MM.1S (cell line): ENCODE data around the gene SIM1.

ENCODE experiments used
- EZH2 ChIP-seq: fragments of 300-600 bp; sonication (generic); optimal IDR thresholded peaks from 2 replicates; pipeline ENCODE3; 2017; ENCODE audit warnings: low read depth, mild to moderate bottlenecking, antibody characterized with exemption, low read length, mixed read lengths
- TF ChIP-seq, protein P1 (sequence below): fragments of 300-600 bp; sonication (generic); IDR thresholded peaks from 2 replicates; pipeline ENCODE4 v1.5.1; 2016; ENCODE audit warnings: antibody characterized with exemption, low read length, mixed read lengths

- TF ChIP-seq, protein P1, sequence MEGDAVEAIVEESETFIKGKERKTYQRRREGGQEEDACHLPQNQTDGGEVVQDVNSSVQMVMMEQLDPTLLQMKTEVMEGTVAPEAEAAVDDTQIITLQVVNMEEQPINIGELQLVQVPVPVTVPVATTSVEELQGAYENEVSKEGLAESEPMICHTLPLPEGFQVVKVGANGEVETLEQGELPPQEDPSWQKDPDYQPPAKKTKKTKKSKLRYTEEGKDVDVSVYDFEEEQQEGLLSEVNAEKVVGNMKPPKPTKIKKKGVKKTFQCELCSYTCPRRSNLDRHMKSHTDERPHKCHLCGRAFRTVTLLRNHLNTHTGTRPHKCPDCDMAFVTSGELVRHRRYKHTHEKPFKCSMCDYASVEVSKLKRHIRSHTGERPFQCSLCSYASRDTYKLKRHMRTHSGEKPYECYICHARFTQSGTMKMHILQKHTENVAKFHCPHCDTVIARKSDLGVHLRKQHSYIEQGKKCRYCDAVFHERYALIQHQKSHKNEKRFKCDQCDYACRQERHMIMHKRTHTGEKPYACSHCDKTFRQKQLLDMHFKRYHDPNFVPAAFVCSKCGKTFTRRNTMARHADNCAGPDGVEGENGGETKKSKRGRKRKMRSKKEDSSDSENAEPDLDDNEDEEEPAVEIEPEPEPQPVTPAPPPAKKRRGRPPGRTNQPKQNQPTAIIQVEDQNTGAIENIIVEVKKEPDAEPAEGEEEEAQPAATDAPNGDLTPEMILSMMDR: no peak
- TF ChIP-seq EZH2: no peak
These were observed at the start of gene SIM1 for GRCh38 chr6:100464903-100465700.
